Epithelial cell of esophagus (primary cell): ENCODE measurements around the gene SREBF2.

Experiments
- DNase-seq: peaks from one replicate; pipeline ENCODE4 v3.0.0; 2010; ENCODE audit warnings: low read depth
- H3K4me3 ChIP-seq: 2 replicates; pipeline ENCODE4 v1.5.1; 2011; ENCODE audit warnings: mild to moderate bottlenecking, low read length, control low read depth
- CTCF ChIP-seq: IDR thresholded peaks from 2 replicates; pipeline ENCODE4 v1.5.1; 2011; ENCODE audit warnings: low read depth, mild to moderate bottlenecking, low read length, control low read depth, inconsistent platforms; ENCODE audit not compliant: insufficient read depth; ENCODE audit errors: missing control alignments

The SREBF2 gene

GRCh38 chr22:41820447-41820846 lies 12.5 kb upstream of the SREBF2 start:
- H3K4me3 ChIP-seq, result no peak overlapping the region
- no peak for DNase-seq
- TF ChIP-seq CTCF, result no peak

GRCh38 chr22:41821471-41822316 lies 11.2 kb upstream of the SREBF2 start:
- no peak overlapping the region for H3K4me3 ChIP-seq
- no peak for TF ChIP-seq CTCF
- no peak for DNase-seq

- H3K4me3 ChIP-seq, result no peak overlapping the region
- TF ChIP-seq CTCF, result peak; percentile 63
- DNase-seq, result peak; percentile 78
Observed at GRCh38 chr22:41822317-41823057, 10.4 kb upstream of the SREBF2 start.

GRCh38 chr22:41823797-41824196 lies 9.1 kb upstream of the SREBF2 start:
- TF ChIP-seq CTCF, result no peak
- no peak for DNase-seq
- H3K4me3 ChIP-seq, result no peak overlapping the region

GRCh38 chr22:41825376-41825775 lies 7.5 kb upstream of the SREBF2 start:
- TF ChIP-seq CTCF, result no peak
- no peak overlapping the region for H3K4me3 ChIP-seq
- DNase-seq, result no peak

- TF ChIP-seq CTCF, result no peak
- DNase-seq, result no peak
- no peak overlapping the region for H3K4me3 ChIP-seq
Observed at GRCh38 chr22:41826021-41826420, 6.9 kb upstream of the SREBF2 start.
